Measurements from ENCODE around the gene SCN3A.

DNA sequence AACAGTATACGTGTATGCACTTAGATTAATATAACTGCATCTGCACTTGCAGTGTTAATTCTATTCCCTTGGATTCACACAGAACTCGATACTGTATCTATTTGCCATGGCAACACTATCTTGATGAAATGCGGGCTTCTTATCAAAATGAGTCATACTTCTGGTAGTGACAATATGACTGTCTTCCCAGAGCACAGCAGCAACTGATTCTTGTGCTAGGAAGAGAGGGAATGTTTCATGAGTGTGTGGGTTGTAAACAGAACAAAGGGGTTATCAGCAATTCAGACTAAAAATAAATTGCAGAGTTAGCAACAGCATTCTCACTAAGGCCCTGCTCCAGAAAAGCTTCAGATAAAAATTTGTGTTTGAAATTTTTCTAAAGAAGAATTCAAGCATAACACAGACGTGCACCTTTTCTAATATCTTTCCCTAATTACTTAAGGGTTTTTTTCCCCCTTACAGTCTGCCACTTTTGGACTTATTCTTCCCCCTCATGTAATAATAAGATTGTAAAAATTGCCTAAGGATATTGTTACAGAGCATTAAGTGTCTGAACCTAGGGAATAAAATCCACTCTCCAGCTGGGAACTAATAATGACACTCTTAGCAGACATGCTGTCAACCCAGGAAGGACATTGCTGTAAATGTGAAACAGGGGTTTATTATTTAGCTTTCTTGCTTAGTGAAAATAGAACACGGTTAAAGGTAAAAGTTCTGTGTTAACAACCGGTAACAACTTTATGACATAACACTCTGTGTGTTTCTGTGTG lies 148.6 kb downstream of the SCN3A start:
- TF ChIP-seq POLR2AphosphoS5 (IDR thresholded peaks at IDR 0.05; ENCODE audit: low read depth, low read length) (no peak), POLR2A (IDR thresholded peaks at IDR 0.05; ENCODE audit: low read depth, low read length) (no peak)
